HL-60 (cell line): ENCODE data around the gene SIX2.

Experiments used
- DNase-seq, 2 experiments: peaks; one replicate each; pipeline ENCODE4 v3.0.0-alpha.2; 2010 to 2020; ENCODE audit warnings: low read depth in 1 of 2, low spot score in 1 of 2
- H3K27ac ChIP-seq: fragments of 250-450 bp; sonication (Bioruptor Pico); replicated peaks from 2 replicates; pipeline ENCODE4 v1.5.1; 2020; ENCODE audit warnings: mild to moderate bottlenecking, moderate library complexity
- H3K27me3 ChIP-seq: fragments of 250-450 bp; sonication (Bioruptor Pico); 2 replicates; pipeline ENCODE4 v1.5.1; 2021; ENCODE audit warnings: mild to moderate bottlenecking, moderate library complexity; ENCODE audit not compliant: insufficient read depth, poor library complexity, severe bottlenecking
- H3K4me3 ChIP-seq: replicated peaks from 2 replicates; pipeline ENCODE4 v1.5.1; 2011; ENCODE audit warnings: mild to moderate bottlenecking, control low read depth, low read length; ENCODE audit not compliant: insufficient read depth
- GABPA ChIP-seq: IDR thresholded peaks from 2 replicates; pipeline ENCODE4 v1.6.1; 2012; ENCODE audit warnings: low read depth
- POLR2AphosphoS5 ChIP-seq: IDR thresholded peaks from 2 replicates; pipeline ENCODE4 v1.6.1; 2012; ENCODE audit warnings: low read depth
- REST ChIP-seq: IDR thresholded peaks from 2 replicates; pipeline ENCODE4 v1.6.1; 2012; ENCODE audit warnings: low read depth; ENCODE audit not compliant: insufficient replicate concordance
- SPI1 ChIP-seq: IDR thresholded peaks from 2 replicates; pipeline ENCODE4 v1.6.1; 2012; ENCODE audit warnings: low read depth, mild to moderate bottlenecking, borderline replicate concordance
- TF ChIP-seq, protein P1 (sequence below): IDR thresholded peaks from one replicate; pipeline ENCODE4 v1.5.1; 2011; ENCODE audit warnings: low read length, control low read depth, inconsistent platforms; ENCODE audit not compliant: insufficient read depth

SIX2 gene

GRCh38 chr2:44997963-44998362 is 11.3 kb downstream of the SIX2 start:
- Histone ChIP-seq H3K4me3 (no peak overlapping the region), H3K27me3 (peaks cover 40% of the 10 kb centered on the region), H3K27ac (no peak overlapping the region)
- TF ChIP-seq GABPA (no peak), REST (no peak), SPI1 (no peak)
- TF ChIP-seq, protein P1, sequence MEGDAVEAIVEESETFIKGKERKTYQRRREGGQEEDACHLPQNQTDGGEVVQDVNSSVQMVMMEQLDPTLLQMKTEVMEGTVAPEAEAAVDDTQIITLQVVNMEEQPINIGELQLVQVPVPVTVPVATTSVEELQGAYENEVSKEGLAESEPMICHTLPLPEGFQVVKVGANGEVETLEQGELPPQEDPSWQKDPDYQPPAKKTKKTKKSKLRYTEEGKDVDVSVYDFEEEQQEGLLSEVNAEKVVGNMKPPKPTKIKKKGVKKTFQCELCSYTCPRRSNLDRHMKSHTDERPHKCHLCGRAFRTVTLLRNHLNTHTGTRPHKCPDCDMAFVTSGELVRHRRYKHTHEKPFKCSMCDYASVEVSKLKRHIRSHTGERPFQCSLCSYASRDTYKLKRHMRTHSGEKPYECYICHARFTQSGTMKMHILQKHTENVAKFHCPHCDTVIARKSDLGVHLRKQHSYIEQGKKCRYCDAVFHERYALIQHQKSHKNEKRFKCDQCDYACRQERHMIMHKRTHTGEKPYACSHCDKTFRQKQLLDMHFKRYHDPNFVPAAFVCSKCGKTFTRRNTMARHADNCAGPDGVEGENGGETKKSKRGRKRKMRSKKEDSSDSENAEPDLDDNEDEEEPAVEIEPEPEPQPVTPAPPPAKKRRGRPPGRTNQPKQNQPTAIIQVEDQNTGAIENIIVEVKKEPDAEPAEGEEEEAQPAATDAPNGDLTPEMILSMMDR, result no peak
- no peak for DNase-seq

DNA sequence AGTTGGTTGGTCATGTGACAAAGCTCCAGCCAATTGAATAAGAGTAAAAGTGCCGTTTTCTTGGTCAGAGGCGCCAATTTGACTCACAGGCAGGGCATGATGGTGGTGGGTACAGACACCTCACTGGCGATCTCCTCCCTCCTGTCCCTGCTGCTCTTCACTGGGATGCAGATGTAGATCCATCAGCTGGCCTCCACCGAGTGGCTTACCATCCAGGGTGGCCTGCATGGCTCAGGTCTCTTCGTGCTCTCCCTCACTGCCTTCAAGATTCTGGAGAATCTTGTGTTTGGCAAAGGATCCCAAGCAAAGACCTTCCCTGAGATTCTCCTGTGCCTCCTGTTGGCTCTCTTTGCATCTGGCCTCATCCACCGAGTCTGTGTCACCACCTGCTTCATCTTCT is 12.9 kb downstream of the SIX2 start:
- TF ChIP-seq SPI1 (no peak), GABPA (no peak), POLR2AphosphoS5 (no peak)
- TF ChIP-seq, protein P1, result no peak
- Histone ChIP-seq H3K27me3 (peaks cover 30% of the 10 kb centered on the region), H3K4me3 (no peak overlapping the region), H3K27ac (no peak overlapping the region)
- DNase-seq, result no peak

DNA sequence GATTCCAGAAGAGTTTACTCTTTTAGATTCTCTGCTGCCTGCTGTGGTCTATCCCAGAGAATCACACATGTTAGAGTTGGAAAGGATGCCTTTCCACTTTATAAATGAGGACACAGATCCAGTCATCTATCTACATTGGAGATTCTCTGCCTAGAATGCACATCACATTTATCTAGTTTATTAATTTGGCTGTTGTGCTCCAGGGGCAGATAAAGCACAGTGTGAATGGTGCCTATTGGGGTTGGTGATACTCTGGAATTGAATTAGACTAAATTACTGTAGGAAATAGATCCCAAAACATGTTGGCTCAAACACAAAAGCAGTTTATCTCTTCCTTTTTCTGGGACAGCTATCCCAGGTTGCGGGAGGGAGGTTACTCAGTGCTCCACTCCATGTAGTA is 14.9 kb downstream of the SIX2 start:
- TF ChIP-seq GABPA, result no peak
- no peak for TF ChIP-seq REST
- TF ChIP-seq POLR2AphosphoS5, result no peak
- TF ChIP-seq, protein P1, result no peak
- DNase-seq, result no peak
- Histone ChIP-seq H3K4me3 (no peak overlapping the region), H3K27me3 (peaks cover 12% of the 10 kb centered on the region), H3K27ac (no peak overlapping the region)

GRCh38 chr2:44989176-44989575 is 20.1 kb downstream of the SIX2 start:
- no peak for TF ChIP-seq SPI1
- TF ChIP-seq, protein P1, result no peak
- DNase-seq, result no peak

More at GRCh38 chr2:44989176-44989575, 20.1 kb downstream of the SIX2 start:
- Histone ChIP-seq H3K27ac (no peak overlapping the region), H3K27me3 (peaks cover 6% of the 10 kb centered on the region), H3K4me3 (no peak overlapping the region)
